Retinal pigment epithelial cell (primary cell): ENCODE results near the gene ATP4A.

Source experiments
- DNase-seq: peaks from one replicate; pipeline ENCODE4 v3.0.0-alpha.2; 2010; ENCODE audit warnings: low read depth
- H3K4me3 ChIP-seq: 2 replicates; pipeline ENCODE4 v1.5.1; 2011; ENCODE audit warnings: mild to moderate bottlenecking, low read length, control low read depth, moderate library complexity
- TF ChIP-seq, protein P1 (sequence below): conservative IDR thresholded peaks from 2 replicates; pipeline ENCODE4 v1.5.1; 2011; ENCODE audit warnings: low read depth, low read length, control low read depth, inconsistent platforms

Gene ATP4A

DNA sequence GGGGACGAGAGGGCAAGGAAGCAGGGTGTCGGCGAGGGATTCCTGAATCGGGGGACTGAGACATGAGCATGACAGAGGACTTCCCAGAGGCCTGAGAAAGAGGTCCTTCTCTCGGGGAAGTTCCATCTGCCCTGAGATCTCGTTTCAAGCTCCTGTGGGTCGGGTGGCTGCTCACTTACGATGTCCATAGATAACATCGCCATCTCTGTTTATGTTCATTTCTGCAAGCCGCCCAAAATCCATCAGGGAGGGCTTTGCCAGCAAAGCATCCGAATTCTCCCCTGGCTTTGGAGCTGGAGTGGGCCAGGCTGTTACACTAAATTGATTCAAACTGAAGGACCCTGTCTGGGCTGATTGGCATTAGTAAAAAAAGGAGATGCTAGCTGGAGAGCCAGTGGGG, 55.9 kb downstream of the ATP4A start:
- no peak overlapping the region for H3K4me3 ChIP-seq
- DNase-seq, result no peak
- TF ChIP-seq, protein P1, sequence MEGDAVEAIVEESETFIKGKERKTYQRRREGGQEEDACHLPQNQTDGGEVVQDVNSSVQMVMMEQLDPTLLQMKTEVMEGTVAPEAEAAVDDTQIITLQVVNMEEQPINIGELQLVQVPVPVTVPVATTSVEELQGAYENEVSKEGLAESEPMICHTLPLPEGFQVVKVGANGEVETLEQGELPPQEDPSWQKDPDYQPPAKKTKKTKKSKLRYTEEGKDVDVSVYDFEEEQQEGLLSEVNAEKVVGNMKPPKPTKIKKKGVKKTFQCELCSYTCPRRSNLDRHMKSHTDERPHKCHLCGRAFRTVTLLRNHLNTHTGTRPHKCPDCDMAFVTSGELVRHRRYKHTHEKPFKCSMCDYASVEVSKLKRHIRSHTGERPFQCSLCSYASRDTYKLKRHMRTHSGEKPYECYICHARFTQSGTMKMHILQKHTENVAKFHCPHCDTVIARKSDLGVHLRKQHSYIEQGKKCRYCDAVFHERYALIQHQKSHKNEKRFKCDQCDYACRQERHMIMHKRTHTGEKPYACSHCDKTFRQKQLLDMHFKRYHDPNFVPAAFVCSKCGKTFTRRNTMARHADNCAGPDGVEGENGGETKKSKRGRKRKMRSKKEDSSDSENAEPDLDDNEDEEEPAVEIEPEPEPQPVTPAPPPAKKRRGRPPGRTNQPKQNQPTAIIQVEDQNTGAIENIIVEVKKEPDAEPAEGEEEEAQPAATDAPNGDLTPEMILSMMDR, result no peak

DNA sequence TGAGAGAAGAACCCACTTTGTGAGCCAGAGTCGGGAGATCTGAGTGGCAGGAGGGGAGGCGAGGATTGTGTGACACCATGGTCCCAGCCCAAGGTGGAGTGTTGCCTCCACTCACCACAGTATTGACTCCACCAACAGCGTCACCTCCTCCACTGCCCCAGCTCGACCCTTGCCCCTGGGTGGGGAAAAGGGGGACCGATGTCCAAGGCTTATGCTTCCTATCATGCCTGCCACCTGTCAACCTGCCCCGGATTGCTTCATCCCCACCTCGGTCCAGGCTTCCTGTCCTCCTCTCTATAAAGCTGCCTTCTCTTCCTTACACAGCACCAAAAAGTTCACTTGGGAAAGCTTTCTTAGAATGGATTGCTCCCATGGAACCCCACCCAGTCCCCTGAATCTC, 57.4 kb downstream of the ATP4A start:
- TF ChIP-seq, protein P1, result no peak
- DNase-seq, result no peak
- H3K4me3 ChIP-seq, result no peak overlapping the region

DNA sequence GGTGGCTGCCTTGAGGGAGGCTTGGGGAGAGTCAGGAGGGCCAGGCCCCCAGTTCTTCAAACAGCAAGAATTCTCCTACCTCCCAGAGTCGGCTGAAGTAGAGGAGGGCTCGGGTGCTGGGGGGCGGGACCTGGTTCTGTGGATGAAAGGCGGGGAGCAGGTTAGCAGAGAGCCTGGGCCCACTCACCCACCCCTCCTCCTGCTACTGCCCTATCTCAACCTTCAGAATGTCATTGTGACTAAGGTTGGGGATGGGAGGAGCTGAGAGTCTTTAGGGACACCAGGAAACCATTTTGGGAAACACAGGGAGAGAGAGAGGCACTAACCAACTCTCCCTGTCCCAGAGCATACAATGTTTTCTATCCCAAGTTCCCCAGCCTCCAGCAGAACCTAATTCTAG, 60.7 kb downstream of the ATP4A start:
- TF ChIP-seq, protein P1, result no peak
- no peak overlapping the region for H3K4me3 ChIP-seq
- DNase-seq, result no peak

DNA sequence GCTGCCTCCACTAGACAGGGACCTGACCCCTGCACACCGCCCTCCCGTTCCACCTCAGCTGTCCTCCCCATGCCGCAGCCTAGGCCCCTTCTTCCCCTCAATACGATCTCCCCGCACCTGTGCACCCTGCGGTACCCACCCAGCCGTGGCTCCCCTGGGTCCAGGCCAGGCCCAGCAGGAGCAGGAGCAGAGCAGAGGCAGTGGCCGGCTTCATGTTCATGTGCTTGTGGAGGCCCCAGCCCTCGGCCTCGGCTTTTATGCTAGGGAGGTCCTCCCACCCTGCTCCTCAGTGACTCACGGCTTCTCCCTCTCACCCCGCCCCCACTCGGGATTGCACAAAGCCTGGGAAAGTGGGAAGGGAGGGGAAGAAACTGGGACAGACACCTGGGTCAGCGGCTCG, 61.8 kb downstream of the ATP4A start:
- TF ChIP-seq, protein P1, result no peak

DNA sequence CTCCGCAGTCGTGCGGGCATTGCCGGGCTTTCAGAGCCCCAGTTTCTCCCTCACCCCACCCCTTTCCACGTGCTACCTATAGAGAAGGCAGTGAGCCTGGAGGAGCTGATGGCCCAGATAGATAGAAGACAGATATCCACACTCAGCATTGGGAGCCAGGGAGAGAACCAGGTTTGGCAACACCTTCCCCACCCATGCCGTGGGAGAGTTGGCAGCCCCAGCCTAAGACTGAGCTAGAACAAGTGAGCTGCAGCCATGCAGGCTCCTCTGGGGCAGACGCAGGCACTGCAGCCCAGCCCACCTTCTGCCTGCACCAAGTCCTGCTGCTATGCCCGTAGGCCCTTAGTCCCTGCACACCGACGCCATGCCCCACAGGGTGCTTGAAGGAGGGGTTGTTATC, 62.8 kb downstream of the ATP4A start:
- no peak overlapping the region for H3K4me3 ChIP-seq
- no peak for DNase-seq
- TF ChIP-seq, protein P1, result no peak

More for the DNA sequence above, 61.8 kb downstream of the ATP4A start:
- no peak overlapping the region for H3K4me3 ChIP-seq
- DNase-seq, result no peak
